Colonic mucosa (tissue), 4 donors: ENCODE data around the gene B9D1. TPM values are rescaled to one million over a fixed set of nuclear protein-coding genes. Genes with fewer than 3 reads are reported as not detected.

Experiments used
- DNase-seq: peaks from one replicate; pipeline ENCODE4 v3.0.0-alpha.2; 2020
- H3K27ac ChIP-seq: fragments of 200-600 bp; one replicate; pipeline ENCODE4 v1.8.0; 2021
- H3K27me3 ChIP-seq: fragments of 200-600 bp; one replicate; pipeline ENCODE4 v1.8.0; 2021
- H3K36me3 ChIP-seq: fragments of 200-600 bp; one replicate; pipeline ENCODE4 v1.8.0; 2021
- H3K4me1 ChIP-seq: fragments of 200-600 bp; one replicate; pipeline ENCODE4 v1.8.0; 2021; ENCODE audit warnings: mild to moderate bottlenecking
- H3K4me3 ChIP-seq: fragments of 200-600 bp; one replicate; pipeline ENCODE4 v1.8.0; 2021
- H3K9ac ChIP-seq, 2 donors: one replicate each; pipeline ENCODE4 v1.7.0; 2013; ENCODE audit warnings: control low read depth in 2 of 2, low read depth in 2 of 2, low read length in 2 of 2
- H3K9me3 ChIP-seq: fragments of 200-600 bp; one replicate; pipeline ENCODE4 v1.8.0; 2021
- CTCF ChIP-seq: fragments of 200-600 bp; IDR thresholded peaks from one replicate; pipeline ENCODE4 v1.8.0; 2022; ENCODE audit warnings: antibody characterized with exemption, mild to moderate bottlenecking
- intact Hi-C: fragments of 100-400 bp; cut with DNase I; formaldehyde crosslinking; loops from one replicate; pipeline ENCODE4 v1.14.1; 2022
- total RNA-seq, 2 donors: library from RNA; stranded (reverse); fragmentation: NEBNext Ultra II Directional in 1 of 2; extraction: Animal tissue kit (Norgen Biotek cat#: 25700) in 1 of 2; gene quantifications; one replicate each; pipeline ENCODE4 v1.2.1, GENCODE V29; 2021
- donor health status: healthy.
- donor health status: DM: no; HTN: no; CAD: no.
- donor health status: DM: no; HTN: no; CAD: no.

B9D1 gene
- total RNA-seq, 2 donors from 2014 or later: 5.6 to 11.9 TPM

- TF ChIP-seq CTCF: no peak
- Histone ChIP-seq H3K4me1 (peaks cover 20% of the 10 kb centered on the region), H3K9ac (no peak overlapping the region), H3K27ac (no peak overlapping the region), H3K27me3 (no peaks in the 10 kb centered on the region), H3K4me3 (no peak overlapping the region), H3K9me3 (no peaks in the 10 kb centered on the region), H3K36me3 (no peaks in the 10 kb centered on the region)
- intact Hi-C loops: no loop called here
- no peak for DNase-seq
Observed at GRCh38 chr17:19403021-19403420, 40.5 kb upstream of the B9D1 start.

- no peak for TF ChIP-seq CTCF
- no peaks in the 10 kb centered on the region for H3K9me3 ChIP-seq
- DNase-seq: no peak
- no peak overlapping the region for H3K4me3 ChIP-seq
- H3K4me1 ChIP-seq: peaks cover 20% of the 10 kb centered on the region
- H3K9ac ChIP-seq: peak overlapping the region in 1 of 2 donors; percentile 32
- intact Hi-C loops: no loop called here
- no peaks in the 10 kb centered on the region for H3K27me3 ChIP-seq
- H3K36me3 ChIP-seq: no peaks in the 10 kb centered on the region
- H3K27ac ChIP-seq: peak overlapping the region; percentile 70
Observed at GRCh38 chr17:19402171-19402570, 39.6 kb upstream of the B9D1 start.

- intact Hi-C loops: no loop called here
- Histone ChIP-seq H3K4me1 (peaks cover 20% of the 10 kb centered on the region), H3K4me3 (no peak overlapping the region), H3K9ac (peak overlapping the region in 1 of 2 donors; percentile 43), H3K36me3 (no peaks in the 10 kb centered on the region), H3K27me3 (no peaks in the 10 kb centered on the region), H3K9me3 (no peaks in the 10 kb centered on the region), H3K27ac (peak overlapping the region; percentile 70)
- peak; percentile 82 for DNase-seq
- TF ChIP-seq CTCF: no peak
Observed at GRCh38 chr17:19401321-19402010, 38.9 kb upstream of the B9D1 start.

GRCh38 chr17:19399750-19400450 is 37.4 kb upstream of the B9D1 start:
- Histone ChIP-seq H3K9me3 (no peaks in the 10 kb centered on the region), H3K27ac (no peak overlapping the region), H3K4me3 (no peak overlapping the region), H3K27me3 (no peaks in the 10 kb centered on the region), H3K36me3 (no peaks in the 10 kb centered on the region), H3K4me1 (peaks cover 20% of the 10 kb centered on the region), H3K9ac (no peak overlapping the region)
- no peak for TF ChIP-seq CTCF
- intact Hi-C loops: no loop called here
- no peak for DNase-seq

- intact Hi-C loops: no loop called here
- H3K27ac ChIP-seq: peak overlapping the region; percentile 74
- H3K4me3 ChIP-seq: no peak overlapping the region
- no peaks in the 10 kb centered on the region for H3K36me3 ChIP-seq
- H3K4me1 ChIP-seq: peaks cover 20% of the 10 kb centered on the region
- H3K9me3 ChIP-seq: no peaks in the 10 kb centered on the region
- TF ChIP-seq CTCF: no peak
- peak overlapping the region in 1 of 2 donors; percentile 65 for H3K9ac ChIP-seq
- DNase-seq: peak; percentile 94
- H3K27me3 ChIP-seq: no peaks in the 10 kb centered on the region
Observed at GRCh38 chr17:19398301-19399181, 36.0 kb upstream of the B9D1 start.
